ENCODE data around the gene NPR2.

- TF ChIP-seq, protein P1, sequence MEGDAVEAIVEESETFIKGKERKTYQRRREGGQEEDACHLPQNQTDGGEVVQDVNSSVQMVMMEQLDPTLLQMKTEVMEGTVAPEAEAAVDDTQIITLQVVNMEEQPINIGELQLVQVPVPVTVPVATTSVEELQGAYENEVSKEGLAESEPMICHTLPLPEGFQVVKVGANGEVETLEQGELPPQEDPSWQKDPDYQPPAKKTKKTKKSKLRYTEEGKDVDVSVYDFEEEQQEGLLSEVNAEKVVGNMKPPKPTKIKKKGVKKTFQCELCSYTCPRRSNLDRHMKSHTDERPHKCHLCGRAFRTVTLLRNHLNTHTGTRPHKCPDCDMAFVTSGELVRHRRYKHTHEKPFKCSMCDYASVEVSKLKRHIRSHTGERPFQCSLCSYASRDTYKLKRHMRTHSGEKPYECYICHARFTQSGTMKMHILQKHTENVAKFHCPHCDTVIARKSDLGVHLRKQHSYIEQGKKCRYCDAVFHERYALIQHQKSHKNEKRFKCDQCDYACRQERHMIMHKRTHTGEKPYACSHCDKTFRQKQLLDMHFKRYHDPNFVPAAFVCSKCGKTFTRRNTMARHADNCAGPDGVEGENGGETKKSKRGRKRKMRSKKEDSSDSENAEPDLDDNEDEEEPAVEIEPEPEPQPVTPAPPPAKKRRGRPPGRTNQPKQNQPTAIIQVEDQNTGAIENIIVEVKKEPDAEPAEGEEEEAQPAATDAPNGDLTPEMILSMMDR (IDR thresholded peaks at IDR 0.05), result peak; percentile 68 to 80 (median 76)
- TF ChIP-seq EP300 (IDR thresholded peaks at IDR 0.05) (no peak), POLR2A (IDR thresholded peaks at IDR 0.05) (no peak)
These were observed 750 bp upstream of the NPR2 start for GRCh38 chr9:35790385-35791296.
